DOHH2 (cell line): Measurements from ENCODE around the gene MAP2K6.

Source experiments
- EZH2phosphoT487 ChIP-seq: fragments of 200-600 bp; sonication (generic); IDR thresholded peaks from 2 replicates; pipeline ENCODE4 v1.6.1; 2017; ENCODE audit warnings: borderline replicate concordance, mild to moderate bottlenecking, antibody characterized with exemption, low read length, moderate library complexity, mixed read lengths
- TF ChIP-seq, protein P1 (sequence below): fragments of 200-600 bp; sonication (generic); IDR thresholded peaks from one replicate; pipeline ENCODE4 v1.5.1; 2014; ENCODE audit warnings: antibody characterized with exemption, mild to moderate bottlenecking, low read depth, low read length; ENCODE audit not compliant: poor library complexity, severe bottlenecking

DNA sequence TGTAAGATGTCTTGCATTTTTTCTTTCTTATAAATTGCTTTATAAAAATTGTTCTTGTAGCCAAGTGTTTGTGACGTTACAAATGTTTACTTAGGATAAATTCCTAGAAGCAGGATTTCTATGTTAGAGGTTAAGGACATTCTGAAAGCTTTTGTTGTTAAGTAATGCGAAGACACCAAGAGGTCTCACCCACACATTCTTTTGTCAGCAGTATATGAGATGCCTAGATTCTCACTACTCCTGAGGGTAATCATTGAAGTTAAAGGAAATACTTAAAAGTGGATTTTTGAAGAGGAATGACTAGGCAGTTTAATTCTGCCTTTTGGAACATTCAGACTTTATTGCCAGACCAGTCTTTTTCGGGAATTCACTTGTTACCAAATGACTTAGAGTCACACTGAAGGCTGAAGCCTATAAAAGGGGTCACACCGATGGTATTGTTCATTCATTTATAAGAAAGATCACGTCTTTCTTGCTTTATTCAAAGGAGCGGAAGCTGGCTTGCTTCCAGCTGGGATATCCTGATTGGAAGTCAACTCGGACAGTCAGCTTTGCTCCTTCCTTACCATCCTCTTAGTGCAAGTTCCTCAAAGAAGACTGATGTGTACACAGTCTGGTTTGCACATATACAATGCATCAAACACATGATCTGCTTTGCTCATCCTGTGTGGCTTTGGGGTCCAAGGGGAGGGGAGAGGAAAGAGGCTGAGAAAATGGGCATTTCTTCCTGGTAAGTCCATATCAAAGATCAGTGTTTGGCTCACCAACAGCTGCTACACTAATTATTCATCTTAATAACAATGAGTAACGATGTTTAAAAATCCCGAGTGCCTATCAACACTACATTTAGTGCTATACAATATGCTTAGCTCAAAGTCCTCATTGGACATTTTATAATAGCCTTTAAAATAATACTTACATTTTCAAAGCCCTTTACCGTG is 160.0 kb downstream of the MAP2K6 start:
- TF ChIP-seq, protein P1, sequence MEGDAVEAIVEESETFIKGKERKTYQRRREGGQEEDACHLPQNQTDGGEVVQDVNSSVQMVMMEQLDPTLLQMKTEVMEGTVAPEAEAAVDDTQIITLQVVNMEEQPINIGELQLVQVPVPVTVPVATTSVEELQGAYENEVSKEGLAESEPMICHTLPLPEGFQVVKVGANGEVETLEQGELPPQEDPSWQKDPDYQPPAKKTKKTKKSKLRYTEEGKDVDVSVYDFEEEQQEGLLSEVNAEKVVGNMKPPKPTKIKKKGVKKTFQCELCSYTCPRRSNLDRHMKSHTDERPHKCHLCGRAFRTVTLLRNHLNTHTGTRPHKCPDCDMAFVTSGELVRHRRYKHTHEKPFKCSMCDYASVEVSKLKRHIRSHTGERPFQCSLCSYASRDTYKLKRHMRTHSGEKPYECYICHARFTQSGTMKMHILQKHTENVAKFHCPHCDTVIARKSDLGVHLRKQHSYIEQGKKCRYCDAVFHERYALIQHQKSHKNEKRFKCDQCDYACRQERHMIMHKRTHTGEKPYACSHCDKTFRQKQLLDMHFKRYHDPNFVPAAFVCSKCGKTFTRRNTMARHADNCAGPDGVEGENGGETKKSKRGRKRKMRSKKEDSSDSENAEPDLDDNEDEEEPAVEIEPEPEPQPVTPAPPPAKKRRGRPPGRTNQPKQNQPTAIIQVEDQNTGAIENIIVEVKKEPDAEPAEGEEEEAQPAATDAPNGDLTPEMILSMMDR, result no peak
- TF ChIP-seq EZH2phosphoT487, result no peak
